Cardiac fibroblast (primary cell): ENCODE measurements around the gene FXYD3.

Experiments used
- DNase-seq, 2 donors: peaks; one replicate each; pipeline versions ENCODE4 v3.0.0 to v3.0.0-alpha.2; 2010; ENCODE audit warnings: low read depth in 2 of 2
- H3K4me3 ChIP-seq, 2 donors: replicated peaks in 1 of 2; 1 replicate in 1 of 2; 2 replicates in 1 of 2; pipeline ENCODE4 v1.5.1; 2011; ENCODE audit warnings: low read depth in 2 of 2, low read length in 2 of 2, mild to moderate bottlenecking in 2 of 2, moderate library complexity in 1 of 2
- CTCF ChIP-seq: IDR thresholded peaks from one replicate; pipeline ENCODE4 v1.5.1; 2011; ENCODE audit warnings: low read depth, mild to moderate bottlenecking, low read length, inconsistent platforms

Gene FXYD3

DNA sequence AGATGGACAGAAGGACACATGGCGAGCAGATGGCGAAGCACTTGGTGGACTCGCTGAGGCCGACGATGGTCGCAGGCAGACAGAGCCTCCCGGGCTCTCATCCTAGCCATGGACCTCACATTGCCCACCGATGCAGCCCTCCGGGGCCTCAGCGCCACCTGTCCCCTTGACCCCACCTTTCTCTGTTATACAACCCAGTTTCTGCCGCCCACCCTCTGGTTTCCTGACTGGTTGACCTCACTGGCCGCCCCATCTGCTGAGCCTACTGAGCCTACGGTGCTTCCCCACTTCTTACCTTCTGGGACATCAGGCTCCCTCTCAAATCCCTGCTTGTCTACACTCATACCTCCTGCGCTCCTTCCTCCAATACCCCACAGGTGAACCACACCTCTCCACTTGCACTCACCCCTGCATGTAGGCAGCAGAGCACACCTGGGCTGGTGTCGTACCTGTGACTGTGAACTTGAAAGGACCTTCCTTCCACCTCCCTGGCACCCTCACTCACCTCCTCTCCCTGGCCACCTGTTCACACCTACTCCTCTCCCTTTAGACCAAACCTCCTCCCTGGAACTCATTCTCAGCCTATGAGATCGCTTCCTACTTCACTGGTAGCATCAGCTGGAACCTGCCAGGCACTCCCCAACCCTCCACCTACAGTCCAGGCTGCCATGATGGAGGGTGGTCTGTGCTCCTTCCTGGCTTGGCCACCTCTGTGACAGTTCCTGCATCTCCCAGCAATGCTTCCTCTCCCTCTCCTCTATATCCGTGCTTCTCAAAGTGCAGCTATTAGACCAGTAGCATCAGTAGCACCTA, 38.0 kb upstream of the FXYD3 start:
- no peak for TF ChIP-seq CTCF
- no peak for DNase-seq
- no peak overlapping the region for H3K4me3 ChIP-seq

DNA sequence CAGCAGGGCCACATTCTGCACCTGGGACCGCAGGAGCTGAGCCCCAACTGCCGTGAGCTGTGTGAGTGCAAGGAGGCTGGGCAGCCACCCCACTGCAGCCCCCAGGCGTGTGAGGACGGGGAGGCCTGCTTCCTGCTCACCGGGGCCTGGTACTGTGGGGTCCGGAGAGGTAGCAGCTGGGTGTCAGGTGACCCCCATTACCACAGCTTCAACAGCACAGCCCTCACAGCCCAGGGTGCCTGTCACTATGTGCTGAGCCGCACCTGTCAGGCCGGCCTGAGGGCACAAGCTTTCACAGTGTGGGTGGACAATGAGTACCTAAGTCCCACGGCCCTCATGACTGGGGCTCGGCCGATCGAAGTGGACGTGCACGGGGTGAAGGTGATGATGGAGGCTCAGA, 35.8 kb upstream of the FXYD3 start:
- TF ChIP-seq CTCF, result no peak
- no peak overlapping the region for H3K4me3 ChIP-seq
- DNase-seq, result no peak

GRCh38 chr19:35080613-35081170, 34.9 kb upstream of the FXYD3 start:
- DNase-seq, result no peak
- H3K4me3 ChIP-seq, result no peak overlapping the region
- no peak for TF ChIP-seq CTCF

DNA sequence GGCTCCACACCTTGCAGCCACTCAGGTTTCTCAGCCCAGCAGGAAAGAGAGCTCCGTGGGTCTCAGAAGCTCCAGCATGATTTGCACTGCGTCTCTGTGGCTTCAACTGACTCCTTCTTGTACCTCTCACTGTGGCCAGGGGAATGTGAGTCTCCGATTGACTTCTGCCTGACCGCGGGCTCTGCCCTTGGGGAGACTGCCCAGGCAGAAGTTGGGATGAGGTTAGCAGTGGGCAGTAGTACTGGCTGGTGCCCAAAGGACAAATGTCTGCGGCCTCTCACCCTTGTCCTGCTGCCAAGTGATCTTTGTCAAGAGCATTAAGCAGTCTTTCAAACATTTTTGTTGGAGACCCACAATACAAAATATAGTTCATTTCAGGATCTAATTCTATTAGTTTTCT, 34.4 kb upstream of the FXYD3 start:
- TF ChIP-seq CTCF, result no peak
- DNase-seq, result no peak

GRCh38 chr19:35083691-35084508, 31.7 kb upstream of the FXYD3 start:
- TF ChIP-seq CTCF, result no peak
- DNase-seq, result no peak
- no peak overlapping the region for H3K4me3 ChIP-seq

More for the DNA sequence above, 34.4 kb upstream of the FXYD3 start:
- no peak overlapping the region for H3K4me3 ChIP-seq

GRCh38 chr19:35084509-35084762, 31.2 kb upstream of the FXYD3 start:
- no peak for TF ChIP-seq CTCF
- no peak for DNase-seq
- H3K4me3 ChIP-seq, result no peak overlapping the region
